Kidney epithelial cell (primary cell): Measurements from ENCODE around the gene TIAM2. TPM values are rescaled to one million over a fixed set of nuclear protein-coding genes. Genes with fewer than 3 reads are reported as not detected.
"Not testable (repeated sequence)": the region's sequence is repeated elsewhere in the genome, so short reads cannot be mapped to it uniquely, and the experiment has no call there.

Experiments
- DNase-seq: peaks from one replicate; pipeline ENCODE4 v3.0.0-alpha.2; 2010; ENCODE audit warnings: low read depth
- H3K27me3 ChIP-seq: 2 replicates; pipeline ENCODE4 v1.6.0; 2011; ENCODE audit warnings: low read length; ENCODE audit not compliant: control insufficient read depth, insufficient read depth
- H3K36me3 ChIP-seq: 2 replicates; pipeline ENCODE4 v1.5.1; 2011; ENCODE audit warnings: low read length; ENCODE audit not compliant: control insufficient read depth, insufficient read depth
- H3K4me3 ChIP-seq: 2 replicates; pipeline ENCODE4 v1.5.1; 2011; ENCODE audit warnings: low read depth, mild to moderate bottlenecking, control low read depth, low read length
- CTCF ChIP-seq: IDR thresholded peaks from 2 replicates; pipeline ENCODE4 v1.5.1; 2011; ENCODE audit warnings: mild to moderate bottlenecking, moderate library complexity, low read length, control low read depth, inconsistent platforms; ENCODE audit not compliant: insufficient read depth, poor library complexity, severe bottlenecking
- total RNA-seq: library from RNA; depleted of rRNA; stranded (reverse); fragments of >200 nt; gene quantifications from 2 replicates; pipeline ENCODE4 v1.2.3, GENCODE V29; 2015

Gene TIAM2
- total RNA-seq, 1 donor from 2014 or later, result 21.3 TPM

- Histone ChIP-seq H3K4me3 (no peak overlapping the region), H3K27me3 (no peaks in the 10 kb centered on the region), H3K36me3 (no peaks in the 10 kb centered on the region)
- TF ChIP-seq CTCF, result peak; percentile 57
- DNase-seq, result peak; percentile 64
Observed at GRCh38 chr6:155174576-155175211, 179.6 kb downstream of the TIAM2 start.

- no peak overlapping the region for H3K4me3 ChIP-seq
- no peaks in the 10 kb centered on the region for H3K36me3 ChIP-seq
- H3K27me3 ChIP-seq, result no peaks in the 10 kb centered on the region
- peak; percentile 60 for TF ChIP-seq CTCF
- DNase-seq, result no peak
Observed at GRCh38 chr6:155177363-155177961, 182.3 kb downstream of the TIAM2 start.

GRCh38 chr6:155181498-155181897, 186.4 kb downstream of the TIAM2 start:
- Histone ChIP-seq H3K27me3 (no peaks in the 10 kb centered on the region), H3K4me3 (no peak overlapping the region), H3K36me3 (no peaks in the 10 kb centered on the region)
- TF ChIP-seq CTCF, result no peak
- no peak for DNase-seq

GRCh38 chr6:155182103-155182502, 187.0 kb downstream of the TIAM2 start:
- no peak for TF ChIP-seq CTCF
- DNase-seq, result no peak
- H3K27me3 ChIP-seq, result no peaks in the 10 kb centered on the region
- H3K36me3 ChIP-seq, result no peaks in the 10 kb centered on the region
- H3K4me3 ChIP-seq, result no peak overlapping the region

GRCh38 chr6:155183095-155183494, 188.0 kb downstream of the TIAM2 start:
- no peak for DNase-seq
- TF ChIP-seq CTCF, result no peak
- no peak overlapping the region for H3K4me3 ChIP-seq
- H3K27me3 ChIP-seq, result no peaks in the 10 kb centered on the region
- H3K36me3 ChIP-seq, result no peaks in the 10 kb centered on the region

- DNase-seq, H3K4me3 ChIP-seq, H3K36me3 ChIP-seq, H3K27me3 ChIP-seq: not testable (repeated sequence)
Observed at GRCh38 chr6:155185041-155185440, 189.9 kb downstream of the TIAM2 start.
